Astrocyte (in vitro differentiated cells and primary cell): ENCODE measurements around the gene LIN7B.

Source experiments
- EZH2 ChIP-seq: IDR thresholded peaks from 2 replicates; pipeline ENCODE4 v1.6.1; 2012; ENCODE audit warnings: mild to moderate bottlenecking, low read length, inconsistent platforms; ENCODE audit not compliant: insufficient read depth
- TF ChIP-seq, protein P1 (sequence below): IDR thresholded peaks from 2 replicates; pipeline ENCODE4 v1.5.1; 2011; ENCODE audit warnings: low read depth, mild to moderate bottlenecking, inconsistent platforms, low read length, moderate library complexity; ENCODE audit not compliant: insufficient read depth

DNA sequence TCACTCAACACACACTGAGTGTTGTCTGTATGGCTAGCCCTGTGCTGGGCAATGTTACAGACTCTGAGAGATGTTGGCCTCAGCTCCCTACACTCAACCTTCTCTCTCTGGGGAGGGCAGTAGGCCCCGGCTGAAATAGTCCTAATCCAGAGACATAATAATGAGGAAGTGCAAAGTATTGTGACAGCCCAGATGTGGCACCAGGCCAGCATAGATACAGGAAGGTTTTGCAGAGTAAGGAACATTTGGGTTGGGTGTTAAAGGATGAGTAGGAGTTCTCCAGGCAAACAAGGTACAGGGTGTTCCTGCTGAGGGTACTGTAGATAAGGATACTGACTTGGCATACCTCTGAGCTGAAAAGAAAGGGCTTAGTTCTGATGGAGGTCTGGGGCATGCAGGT lies 2.4 kb downstream of the LIN7B start:
- TF ChIP-seq, protein P1, sequence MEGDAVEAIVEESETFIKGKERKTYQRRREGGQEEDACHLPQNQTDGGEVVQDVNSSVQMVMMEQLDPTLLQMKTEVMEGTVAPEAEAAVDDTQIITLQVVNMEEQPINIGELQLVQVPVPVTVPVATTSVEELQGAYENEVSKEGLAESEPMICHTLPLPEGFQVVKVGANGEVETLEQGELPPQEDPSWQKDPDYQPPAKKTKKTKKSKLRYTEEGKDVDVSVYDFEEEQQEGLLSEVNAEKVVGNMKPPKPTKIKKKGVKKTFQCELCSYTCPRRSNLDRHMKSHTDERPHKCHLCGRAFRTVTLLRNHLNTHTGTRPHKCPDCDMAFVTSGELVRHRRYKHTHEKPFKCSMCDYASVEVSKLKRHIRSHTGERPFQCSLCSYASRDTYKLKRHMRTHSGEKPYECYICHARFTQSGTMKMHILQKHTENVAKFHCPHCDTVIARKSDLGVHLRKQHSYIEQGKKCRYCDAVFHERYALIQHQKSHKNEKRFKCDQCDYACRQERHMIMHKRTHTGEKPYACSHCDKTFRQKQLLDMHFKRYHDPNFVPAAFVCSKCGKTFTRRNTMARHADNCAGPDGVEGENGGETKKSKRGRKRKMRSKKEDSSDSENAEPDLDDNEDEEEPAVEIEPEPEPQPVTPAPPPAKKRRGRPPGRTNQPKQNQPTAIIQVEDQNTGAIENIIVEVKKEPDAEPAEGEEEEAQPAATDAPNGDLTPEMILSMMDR, result no peak
- no peak for TF ChIP-seq EZH2
